Measurements from ENCODE around the gene WIPF1. TPM values are rescaled to one million over a fixed set of nuclear protein-coding genes. Genes with fewer than 3 reads are reported as not detected.

The WIPF1 gene
- polyA plus RNA-seq, 2 of the 4 experiments (the other 2 are of a cell fraction), result 16.4 to 20.1 TPM

- Histone ChIP-seq H3K4me3 (no peak overlapping the region), H3K4me2 (0 out of 3 replicates have a peak overlapping the region, but pooled peaks have one; percentile 26), H3K4me1 (peaks cover 22% of the 10 kb centered on the region), H3K9me3 (no peaks in the 10 kb centered on the region), H3K27ac (no peak overlapping the region)
- DNase-seq (ENCODE audit: low read depth in 1 of 2, low spot score in 1 of 2) (no peak), ATAC-seq (no peak), FAIRE-seq (no peak)
- ChIA-PET POLR2A (no interaction called here), CTCF (interaction anchor here (1.0 to 1.3 kb wide), 3 partner anchors 91 to 107 kb away, joined by 3 to 5 read pairs (median 3); no protein-coding TSS in a partner anchor)
- TF ChIP-seq CBX8 (IDR thresholded peaks at IDR 0.05), result no peak
- no peak for TF ChIP-seq EP300 (IDR thresholded peaks at IDR 0.05)
- TF ChIP-seq SREBF2 (IDR thresholded peaks at IDR 0.05), result no peak
These were observed 4.6 kb downstream of the WIPF1 start for GRCh38 chr2:174593041-174593440.

GRCh38 chr2:174591740-174592139 is 5.9 kb downstream of the WIPF1 start:
- DNase-seq (ENCODE audit: low read depth in 1 of 2, low spot score in 1 of 2) (no peak), ATAC-seq (no peak), FAIRE-seq (no peak)
- POLR2A ChIA-PET, result no interaction called here
- Histone ChIP-seq H3K9me3 (no peaks in the 10 kb centered on the region), H3K4me2 (0 out of 3 replicates have a peak overlapping the region, but pooled peaks have one; percentile 7), H3K4me3 (no peak overlapping the region), H3K4me1 (peaks cover 16% of the 10 kb centered on the region), H3K27ac (no peak overlapping the region)
- 81% methylated on average over 5 of the region's 5 CpGs for WGBS (ENCODE audit: missing lambda C conversion rate)
- CTCF ChIA-PET, result interaction anchor here (2.0 kb wide), 1 partner anchor 14 kb away, joined by 8 read pairs; no protein-coding TSS in a partner anchor
- no peak for TF ChIP-seq BCL3 (IDR thresholded peaks at IDR 0.05)
- no peak for TF ChIP-seq GATA3 (IDR thresholded peaks at IDR 0.05; ENCODE audit: borderline replicate concordance)
- no peak for TF ChIP-seq ELK1 (IDR thresholded peaks at IDR 0.05; ENCODE audit: low read depth, low read length)
- TF ChIP-seq FOXS1 (CRISPR knock-in tag; IDR thresholded peaks at IDR 0.05), result no peak
- no peak for TF ChIP-seq E2F6 (IDR thresholded peaks at IDR 0.05; ENCODE audit: borderline replicate concordance, low read depth)
- TF ChIP-seq POLR2A (IDR thresholded peaks at IDR 0.05; ENCODE audit: low read length), result no peak
- no peak for TF ChIP-seq RNF2 (IDR thresholded peaks at IDR 0.05; ENCODE audit: borderline replicate concordance, low read depth)

- WGBS (ENCODE audit: missing lambda C conversion rate), result 78% methylated on average over 5 of the region's 5 CpGs
- CTCF ChIA-PET, result interaction anchor here (0.7 to 2.0 kb wide), 2 partner anchors 12 to 13 kb away, joined by 3 to 8 read pairs; no protein-coding TSS in a partner anchor
These were observed 6.5 kb downstream of the WIPF1 start for GRCh38 chr2:174590928-174591648.

GRCh38 chr2:174590346-174590745 is 7.3 kb downstream of the WIPF1 start:
- CTCF ChIA-PET, result no interaction called here
- TF ChIP-seq RFX5 (IDR thresholded peaks at IDR 0.05) (no peak), EHMT2 (IDR thresholded peaks at IDR 0.05; ENCODE audit: low read depth) (no peak), ZNF302 (CRISPR knock-in tag; IDR thresholded peaks at IDR 0.05) (no peak), FOXS1 (CRISPR knock-in tag; IDR thresholded peaks at IDR 0.05) (no peak), HMGXB4 (CRISPR knock-in tag; IDR thresholded peaks at IDR 0.05; ENCODE audit: borderline replicate concordance) (no peak), CHD4 (IDR thresholded peaks at IDR 0.05; ENCODE audit: borderline replicate concordance) (no peak), KDM5A (IDR thresholded peaks at IDR 0.05) (no peak), FOSB (CRISPR knock-in tag; IDR thresholded peaks at IDR 0.05) (no peak), CBX2 (IDR thresholded peaks at IDR 0.05; ENCODE audit: borderline replicate concordance, low read depth) (no peak), MAFK (IDR thresholded peaks at IDR 0.05; ENCODE audit: partially characterized antibody) (no peak), HEYL (CRISPR knock-in tag; IDR thresholded peaks at IDR 0.05) (no peak), USF2 (IDR thresholded peaks at IDR 0.05) (no peak)

More at GRCh38 chr2:174590928-174591648, 6.5 kb downstream of the WIPF1 start:
- no peak for ATAC-seq
- POLR2A ChIA-PET, result no interaction called here
- H3K9me3 ChIP-seq, result no peaks in the 10 kb centered on the region
- peaks cover 16% of the 10 kb centered on the region for H3K4me1 ChIP-seq
- FAIRE-seq, result no peak
- no peak for TF ChIP-seq HEYL (CRISPR knock-in tag; IDR thresholded peaks at IDR 0.05)
- TF ChIP-seq SREBF2 (IDR thresholded peaks at IDR 0.05), result no peak
- no peak for TF ChIP-seq KDM5A (IDR thresholded peaks at IDR 0.05)
- no peak for TF ChIP-seq MAZ (IDR thresholded peaks at IDR 0.05; ENCODE audit: borderline replicate concordance, low read depth, low read length)
- TF ChIP-seq CHD4 (IDR thresholded peaks at IDR 0.05; ENCODE audit: borderline replicate concordance), result no peak
- TF ChIP-seq CHD2 (IDR thresholded peaks at IDR 0.05; ENCODE audit: low read length, partially characterized antibody), result no peak
- TF ChIP-seq ZSCAN20 (CRISPR knock-in tag; IDR thresholded peaks at IDR 0.05), result no peak
- no peak for TF ChIP-seq RAD21 (conservative IDR thresholded peaks at IDR 0.05 in 1 of 2, IDR thresholded peaks at IDR 0.05 in 1 of 2)
- 0 out of 3 replicates have a peak overlapping the region, but pooled peaks have one; percentile 7 for H3K4me2 ChIP-seq
- no peak for DNase-seq (ENCODE audit: low read depth in 1 of 2, low spot score in 1 of 2)
- H3K27ac ChIP-seq, result no peak overlapping the region
- H3K4me3 ChIP-seq, result no peak overlapping the region

More at GRCh38 chr2:174590346-174590745, 7.3 kb downstream of the WIPF1 start:
- FAIRE-seq (no peak), DNase-seq (ENCODE audit: low read depth in 1 of 2, low spot score in 1 of 2) (no peak), ATAC-seq (no peak)
- Histone ChIP-seq H3K4me1 (peaks cover 16% of the 10 kb centered on the region), H3K4me3 (no peak overlapping the region), H3K27ac (no peak overlapping the region), H3K4me2 (no peak overlapping the region), H3K9me3 (no peaks in the 10 kb centered on the region)
- WGBS (ENCODE audit: missing lambda C conversion rate), result 74% methylated on average over 4 of the region's 4 CpGs
- POLR2A ChIA-PET, result no interaction called here

Measured in A549 (cell line).